Sigmoid colon (tissue), 7 donors: ENCODE data around the gene AIMP1. TPM values are rescaled to one million over a fixed set of nuclear protein-coding genes. Genes with fewer than 3 reads are reported as not detected.

Experiments
- DNase-seq: peaks from one replicate; pipeline ENCODE4 v3.0.0-alpha.2; 2019
- H3K27ac ChIP-seq, 4 donors: fragments of 200-600 bp; sonication (generic); one replicate each; pipeline ENCODE4 v1.5.1; 2016 to 2019; ENCODE audit warnings: mild to moderate bottlenecking in 1 of 4
- H3K27me3 ChIP-seq, 3 donors: fragments of 200-600 bp; sonication (generic); one replicate each; pipeline ENCODE4 v1.5.1; 2019; ENCODE audit warnings: mild to moderate bottlenecking in 1 of 3
- H3K36me3 ChIP-seq, 4 donors: fragments of 200-600 bp; sonication (generic); one replicate each; pipeline ENCODE4 v1.5.1; 2016 to 2019
- H3K4me1 ChIP-seq, 4 donors: fragments of 200-600 bp; sonication (generic); one replicate each; pipeline ENCODE4 v1.5.1; 2017 to 2019
- H3K4me3 ChIP-seq, 4 donors: fragments of 200-600 bp; sonication (generic); one replicate each; pipeline ENCODE4 v1.5.1; 2017 to 2019; ENCODE audit warnings: mild to moderate bottlenecking in 2 of 4, moderate library complexity in 1 of 4
- H3K9me3 ChIP-seq, 4 donors: fragments of 200-600 bp in 3 of 4; sonication (generic) in 3 of 4; one replicate each; pipeline versions ENCODE4 v1.5.1 to v1.6.1; 2013 to 2019
- CTCF ChIP-seq, 4 experiments: fragments of 450-650 bp in 3 of 4; fragments of 200-600 bp in 1 of 4; IDR thresholded peaks; one replicate each; pipeline ENCODE4 v1.5.1; 2016 to 2019; ENCODE audit warnings: antibody characterized with exemption in 4 of 4, mild to moderate bottlenecking in 3 of 4, moderate library complexity in 2 of 4
- EP300 ChIP-seq, 4 donors: sonication (generic); formaldehyde crosslinking; IDR thresholded peaks; one replicate each; pipeline ENCODE4 v1.6.1; 2017; ENCODE audit warnings: antibody characterized with exemption in 4 of 4
- POLR2A ChIP-seq, 2 donors: fragments of 450-650 bp; IDR thresholded peaks; one replicate each; pipeline ENCODE4 v1.6.1; 2016; ENCODE audit warnings: antibody characterized with exemption in 2 of 2, mild to moderate bottlenecking in 2 of 2, moderate library complexity in 2 of 2
- POLR2AphosphoS5 ChIP-seq, 4 donors: sonication (generic); formaldehyde crosslinking; IDR thresholded peaks; one replicate each; pipeline ENCODE4 v1.6.1; 2017; ENCODE audit warnings: antibody characterized with exemption in 4 of 4
- WGBS, 2 donors: extraction: QIAGEN DNeasy Blood & Tissue Kit; methylation state at CpG; one replicate each; pipeline ENCODE4 v1.1.7; 2013; 5-methylcytosine and 5-hydroxymethylcytosine counted together
- intact Hi-C: fragments of 100-400 bp; cut with DNase I; formaldehyde crosslinking; loops from one replicate; pipeline ENCODE4 v1.15.1; 2023
- polyA plus RNA-seq, 3 donors: library from polyadenylated mRNA; stranded (reverse); fragments of 200-250 nt; gene quantifications; one replicate each; pipeline ENCODE4 v1.2.3, GENCODE V29; 2013
- total RNA-seq, 4 donors: library from RNA; depleted of rRNA; stranded (reverse); fragments of >200 nt; gene quantifications; one replicate each; pipeline ENCODE4 v1.1.0, GENCODE V29; 2016
- donor health status: healthy with polysubstance abuse.
- donor health status: Bipolar disorder and iron deficiency.
- donor health status: healthy.

AIMP1 gene
- total and polyA plus RNA-seq, 7 donors = 24.4 to 36.0 (median 29.6) TPM

- H3K36me3 ChIP-seq = peaks cover 0 to 27% (median 0%) of the 10 kb centered on the region in 4 donors
- H3K27ac ChIP-seq = no peak overlapping the region
- H3K4me3 ChIP-seq = no peak overlapping the region
- no peaks in the 10 kb centered on the region for H3K27me3 ChIP-seq
- no peak for DNase-seq
- H3K4me1 ChIP-seq = peaks cover 0 to 6% (median 3%) of the 10 kb centered on the region in 4 donors
- no peak for TF ChIP-seq EP300 (IDR thresholded peaks at IDR 0.05)
- TF ChIP-seq POLR2A (IDR thresholded peaks at IDR 0.05) = no peak
- TF ChIP-seq POLR2AphosphoS5 (IDR thresholded peaks at IDR 0.05) = no peak
- no peaks in the 10 kb centered on the region for H3K9me3 ChIP-seq
- intact Hi-C loops = no loop called here
These were observed 28.9 kb upstream of the AIMP1 start for GRCh38 chr4:106287353-106287969.

GRCh38 chr4:106289737-106290136 is 26.6 kb upstream of the AIMP1 start:
- H3K27me3 ChIP-seq = no peaks in the 10 kb centered on the region
- no peaks in the 10 kb centered on the region for H3K9me3 ChIP-seq
- no peaks in the 10 kb centered on the region for H3K4me1 ChIP-seq
- intact Hi-C loops = no loop called here
- TF ChIP-seq EP300 (IDR thresholded peaks at IDR 0.05) = no peak
- TF ChIP-seq POLR2AphosphoS5 (IDR thresholded peaks at IDR 0.05) = no peak
- no peak for TF ChIP-seq POLR2A (IDR thresholded peaks at IDR 0.05)
- TF ChIP-seq CTCF (IDR thresholded peaks at IDR 0.05) = no peak
- WGBS, 2 donors = 87 to 94% methylated on average over 2 of the region's 2 CpGs
- H3K27ac ChIP-seq = no peak overlapping the region
- no peak for DNase-seq
- H3K4me3 ChIP-seq = no peak overlapping the region
- peaks cover 0 to 46% (median 5%) of the 10 kb centered on the region in 4 donors for H3K36me3 ChIP-seq

- H3K4me1 ChIP-seq = no peaks in the 10 kb centered on the region
- 97 to 98% methylated on average over 5 of the region's 5 CpGs for WGBS, 2 donors
- DNase-seq = no peak
- H3K4me3 ChIP-seq = no peak overlapping the region
- no peak overlapping the region for H3K27ac ChIP-seq
- H3K9me3 ChIP-seq = no peaks in the 10 kb centered on the region
- intact Hi-C loops = no loop called here
- H3K27me3 ChIP-seq = no peaks in the 10 kb centered on the region
- TF ChIP-seq POLR2AphosphoS5 (IDR thresholded peaks at IDR 0.05) (no peak), CTCF (IDR thresholded peaks at IDR 0.05) (no peak), POLR2A (IDR thresholded peaks at IDR 0.05) (no peak)
- peaks cover 0 to 50% (median 5%) of the 10 kb centered on the region in 4 donors for H3K36me3 ChIP-seq
These were observed 24.7 kb upstream of the AIMP1 start for GRCh38 chr4:106291678-106292077.

GRCh38 chr4:106294062-106294461 is 22.3 kb upstream of the AIMP1 start:
- intact Hi-C loops = no loop called here

More at GRCh38 chr4:106294062-106294461, 22.3 kb upstream of the AIMP1 start:
- WGBS, 2 donors = 99% methylated on average over 10 of the region's 10 CpGs
- no peak for TF ChIP-seq CTCF (IDR thresholded peaks at IDR 0.05)
- no peak for TF ChIP-seq POLR2AphosphoS5 (IDR thresholded peaks at IDR 0.05)
- no peak for TF ChIP-seq POLR2A (IDR thresholded peaks at IDR 0.05)
- no peak for TF ChIP-seq EP300 (IDR thresholded peaks at IDR 0.05)
- Histone ChIP-seq H3K4me1 (no peaks in the 10 kb centered on the region), H3K9me3 (no peaks in the 10 kb centered on the region), H3K27ac (no peak overlapping the region), H3K36me3 (peaks cover 0 to 52% (median 5%) of the 10 kb centered on the region in 4 donors), H3K4me3 (no peak overlapping the region), H3K27me3 (no peaks in the 10 kb centered on the region)
- no peak for DNase-seq
